ENCODE measurements around the gene HELZ.

DNA sequence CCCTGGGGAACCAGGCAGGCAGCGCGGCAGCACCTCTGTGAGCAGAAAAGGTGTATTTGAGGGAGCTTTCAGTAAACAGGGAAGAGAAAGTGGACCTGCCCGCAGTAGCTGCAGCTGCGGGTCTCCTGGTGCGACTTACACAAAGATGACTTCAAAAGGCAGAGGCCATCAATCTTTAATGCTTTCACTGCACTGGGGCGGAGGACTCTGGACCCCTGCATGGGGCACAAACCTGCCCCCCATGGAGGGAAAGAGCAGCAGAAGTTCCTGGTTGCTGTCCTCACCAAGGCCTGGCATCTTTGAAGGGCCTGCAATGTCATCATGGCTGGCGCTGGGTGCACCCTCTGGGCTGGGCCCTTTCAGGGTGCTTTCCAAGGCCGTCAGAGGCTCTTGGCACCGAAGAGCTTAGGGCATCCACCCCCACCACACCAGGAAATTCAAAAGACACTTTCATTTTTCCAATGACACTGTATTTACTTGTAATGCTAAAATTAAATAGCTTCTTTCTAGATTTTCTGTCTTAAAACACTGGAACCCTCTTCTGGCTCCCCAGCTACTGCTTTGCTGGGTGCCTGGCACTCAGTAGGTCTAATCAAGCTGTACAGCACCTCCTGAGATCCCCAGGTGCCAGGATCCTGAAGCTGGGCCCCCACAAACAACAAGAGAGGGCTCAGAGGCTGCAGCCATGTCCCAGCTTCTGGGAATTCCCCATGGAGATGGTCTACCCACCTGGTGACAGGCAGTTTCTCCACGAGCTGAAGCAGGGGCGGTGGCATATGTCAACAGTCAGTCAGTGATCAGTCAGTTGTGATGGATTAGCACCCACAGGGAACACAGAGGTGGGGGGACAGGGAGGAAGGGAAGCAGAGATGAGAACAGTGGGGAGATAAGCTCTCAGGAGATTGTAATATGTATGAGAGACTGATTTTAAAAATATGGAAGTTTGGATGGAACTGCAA is 202.8 kb downstream of the HELZ start:
- TF ChIP-seq, protein P1, sequence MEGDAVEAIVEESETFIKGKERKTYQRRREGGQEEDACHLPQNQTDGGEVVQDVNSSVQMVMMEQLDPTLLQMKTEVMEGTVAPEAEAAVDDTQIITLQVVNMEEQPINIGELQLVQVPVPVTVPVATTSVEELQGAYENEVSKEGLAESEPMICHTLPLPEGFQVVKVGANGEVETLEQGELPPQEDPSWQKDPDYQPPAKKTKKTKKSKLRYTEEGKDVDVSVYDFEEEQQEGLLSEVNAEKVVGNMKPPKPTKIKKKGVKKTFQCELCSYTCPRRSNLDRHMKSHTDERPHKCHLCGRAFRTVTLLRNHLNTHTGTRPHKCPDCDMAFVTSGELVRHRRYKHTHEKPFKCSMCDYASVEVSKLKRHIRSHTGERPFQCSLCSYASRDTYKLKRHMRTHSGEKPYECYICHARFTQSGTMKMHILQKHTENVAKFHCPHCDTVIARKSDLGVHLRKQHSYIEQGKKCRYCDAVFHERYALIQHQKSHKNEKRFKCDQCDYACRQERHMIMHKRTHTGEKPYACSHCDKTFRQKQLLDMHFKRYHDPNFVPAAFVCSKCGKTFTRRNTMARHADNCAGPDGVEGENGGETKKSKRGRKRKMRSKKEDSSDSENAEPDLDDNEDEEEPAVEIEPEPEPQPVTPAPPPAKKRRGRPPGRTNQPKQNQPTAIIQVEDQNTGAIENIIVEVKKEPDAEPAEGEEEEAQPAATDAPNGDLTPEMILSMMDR (conservative IDR thresholded peaks at IDR 0.05 in 1 of 2, IDR thresholded peaks at IDR 0.05 in 1 of 2; ENCODE audit: extremely low read depth in 1 of 2, insufficient read depth in 1 of 2, low read depth in 1 of 2, low read length in 2 of 2), result no peak
- TF ChIP-seq EZH2 (IDR thresholded peaks at IDR 0.05; ENCODE audit: borderline replicate concordance, low read length), result no peak

All from mammary epithelial cell (primary cell).